ENCODE results near the gene LRRC63. TPM values are rescaled to one million over a fixed set of nuclear protein-coding genes. Genes with fewer than 3 reads are reported as not detected.

LRRC63 gene
- total and polyA plus RNA-seq, 10 donors, result 0.04 to 1.3 (median 0.62) TPM

DNA sequence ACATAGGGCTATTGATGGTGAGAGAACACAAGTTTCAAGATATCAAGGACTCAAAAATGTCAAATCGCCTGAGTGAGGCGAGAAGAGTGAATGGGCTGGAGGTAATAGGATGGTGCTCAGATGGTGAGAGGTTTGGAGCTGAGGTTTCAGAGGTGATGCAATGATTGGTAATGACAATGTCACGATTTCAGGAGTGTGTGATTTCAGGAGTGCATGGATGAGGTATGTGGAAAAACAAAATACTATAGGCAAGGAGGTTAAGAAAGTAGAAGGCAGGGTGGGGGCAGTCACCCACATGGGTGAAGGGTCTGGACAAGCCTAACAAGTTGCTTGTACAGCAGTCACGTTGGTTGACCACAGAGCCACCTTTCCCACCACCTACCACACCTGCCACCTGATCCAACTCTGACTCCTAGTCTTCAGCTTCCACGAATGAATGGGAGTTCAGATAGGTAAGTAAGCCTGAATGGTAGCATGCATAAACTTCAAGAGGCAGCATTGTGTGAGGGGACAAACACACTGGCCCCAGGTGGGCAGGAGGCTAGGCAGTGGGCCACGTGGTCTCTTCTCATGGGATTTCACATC, 103.9 kb downstream of the LRRC63 start:
- 82 to 93% (median 90%) methylated on average over 6 of the region's 6 CpGs for WGBS, 5 donors
- no peak for DNase-seq
- Histone ChIP-seq H3K4me3 (no peak overlapping the region), H3K4me1 (peaks cover 0 to 35% (median 4%) of the 10 kb centered on the region in 6 donors), H3K27ac (no peak overlapping the region), H3K36me3 (no peaks in the 10 kb centered on the region), H3K27me3 (replicated peaks in 1 of 7) (no peaks in the 10 kb centered on the region), H3K9me3 (peaks cover 0 to 10% (median 0%) of the 10 kb centered on the region in 8 donors)
- intact Hi-C loops (cut with DNase I; ENCODE audit: low total_unique reads), result no loop called here
- TF ChIP-seq POLR2A (IDR thresholded peaks at IDR 0.05) (no peak), CTCF (IDR thresholded peaks at IDR 0.05 in 8 of 11, conservative IDR thresholded peaks at IDR 0.05 in 3 of 11) (no peak), POLR2AphosphoS5 (IDR thresholded peaks at IDR 0.05) (no peak)

DNA sequence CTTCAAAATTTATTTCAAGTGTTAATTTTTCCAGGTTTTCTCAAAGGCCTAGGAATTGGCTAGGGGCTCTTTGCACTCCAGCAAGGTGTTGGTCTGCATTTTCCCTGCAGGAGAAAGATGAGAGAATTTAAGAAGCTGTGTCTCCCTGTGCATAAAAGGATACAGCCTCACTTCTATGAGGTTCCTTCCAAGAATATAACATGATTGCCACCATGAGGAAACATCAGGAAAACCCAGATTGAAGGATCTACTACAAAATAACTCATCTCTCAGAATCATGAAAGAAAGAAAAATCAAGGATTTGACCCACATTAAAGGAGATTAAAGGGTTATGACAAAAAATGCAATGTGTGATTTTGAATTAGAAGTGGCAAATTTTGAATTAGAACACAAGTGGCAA, 105.4 kb downstream of the LRRC63 start:
- TF ChIP-seq POLR2A (IDR thresholded peaks at IDR 0.05) (no peak), CTCF (IDR thresholded peaks at IDR 0.05 in 8 of 11, conservative IDR thresholded peaks at IDR 0.05 in 3 of 11) (no peak), POLR2AphosphoS5 (IDR thresholded peaks at IDR 0.05) (no peak)
- no peak for DNase-seq
- Histone ChIP-seq H3K27me3 (replicated peaks in 1 of 7) (no peaks in the 10 kb centered on the region), H3K9me3 (no peaks in the 10 kb centered on the region), H3K27ac (no peak overlapping the region), H3K4me3 (no peak overlapping the region), H3K4me1 (peaks cover 0 to 50% (median 14%) of the 10 kb centered on the region in 6 donors), H3K36me3 (no peaks in the 10 kb centered on the region)
- intact Hi-C loops (cut with DNase I; ENCODE audit: low total_unique reads), result no loop called here

GRCh38 chr13:46318986-46319385, 107.3 kb downstream of the LRRC63 start:
- H3K4me1 ChIP-seq, result peaks cover 0 to 36% (median 11%) of the 10 kb centered on the region in 6 donors
- DNase-seq, result no peak
- 85 to 97% (median 90%) methylated on average over 1 of the region's 1 CpG for WGBS, 5 donors
- no peaks in the 10 kb centered on the region for H3K27me3 ChIP-seq (replicated peaks in 1 of 7)
- intact Hi-C loops (cut with DNase I; ENCODE audit: low total_unique reads), result no loop called here
- no peaks in the 10 kb centered on the region for H3K9me3 ChIP-seq
- TF ChIP-seq POLR2AphosphoS5 (IDR thresholded peaks at IDR 0.05) (no peak), CTCF (IDR thresholded peaks at IDR 0.05 in 8 of 11, conservative IDR thresholded peaks at IDR 0.05 in 3 of 11) (no peak), POLR2A (IDR thresholded peaks at IDR 0.05) (no peak)
- H3K4me3 ChIP-seq, result no peak overlapping the region
- H3K36me3 ChIP-seq, result no peaks in the 10 kb centered on the region
- peak overlapping the region in 3 of 8 donors; percentile 75 to 77 (median 77) for H3K27ac ChIP-seq

DNA sequence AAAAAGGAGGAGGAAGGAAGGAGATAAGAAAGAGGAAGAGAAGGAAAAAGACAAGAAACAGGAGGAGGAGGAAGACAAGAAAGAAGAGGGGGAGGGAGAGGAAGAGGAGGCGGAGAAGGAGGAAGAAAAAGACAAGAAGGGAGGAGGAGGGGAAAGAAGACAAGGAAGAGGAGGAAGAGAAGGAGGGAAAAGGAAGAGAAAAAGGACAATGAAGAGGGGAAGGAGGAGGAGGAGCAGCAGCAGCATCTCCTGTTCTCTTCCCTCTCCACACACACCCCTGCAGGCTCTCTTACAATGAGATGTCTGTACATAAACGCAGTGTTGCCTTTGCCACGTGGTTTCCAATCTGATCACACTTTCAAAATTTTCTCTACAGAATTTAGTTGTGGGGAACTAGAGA, 108.7 kb downstream of the LRRC63 start:
- WGBS, 5 donors, result 44 to 67% (median 49%) methylated on average over 3 of the region's 3 CpGs
- Histone ChIP-seq H3K9me3 (no peaks in the 10 kb centered on the region), H3K27ac (peak overlapping the region in 6 of 8 donors; percentile 37 to 77 (median 66)), H3K4me3 (no peak overlapping the region), H3K4me1 (peaks cover 0 to 33% (median 11%) of the 10 kb centered on the region in 6 donors), H3K36me3 (no peaks in the 10 kb centered on the region), H3K27me3 (replicated peaks in 1 of 7) (no peaks in the 10 kb centered on the region)
- TF ChIP-seq POLR2AphosphoS5 (IDR thresholded peaks at IDR 0.05) (no peak), CTCF (IDR thresholded peaks at IDR 0.05 in 8 of 11, conservative IDR thresholded peaks at IDR 0.05 in 3 of 11) (no peak), POLR2A (IDR thresholded peaks at IDR 0.05) (no peak)
- intact Hi-C loops (cut with DNase I; ENCODE audit: low total_unique reads), result loop anchor here (10.0 kb wide), 1 partner anchor 166 kb away; no protein-coding TSS in a partner anchor
- DNase-seq, result no peak
